Uterus (tissue), 2 donors: ENCODE results near the gene MCTP1.

Experiments used
- POLR2A ChIP-seq, 2 donors: fragments of 450-650 bp; IDR thresholded peaks; one replicate each; pipeline ENCODE4 v1.6.1; 2016; ENCODE audit warnings: antibody characterized with exemption in 2 of 2, mild to moderate bottlenecking in 1 of 2, moderate library complexity in 1 of 2
- TF ChIP-seq, protein P1 (sequence below), 4 experiments: fragments of 200-600 bp in 2 of 4; fragments of 450-650 bp in 2 of 4; sonication (generic) in 2 of 4; IDR thresholded peaks; one replicate each; pipeline ENCODE4 v1.5.1; 2016 to 2019; ENCODE audit warnings: antibody characterized with exemption in 4 of 4, mild to moderate bottlenecking in 2 of 4, moderate library complexity in 1 of 4

DNA sequence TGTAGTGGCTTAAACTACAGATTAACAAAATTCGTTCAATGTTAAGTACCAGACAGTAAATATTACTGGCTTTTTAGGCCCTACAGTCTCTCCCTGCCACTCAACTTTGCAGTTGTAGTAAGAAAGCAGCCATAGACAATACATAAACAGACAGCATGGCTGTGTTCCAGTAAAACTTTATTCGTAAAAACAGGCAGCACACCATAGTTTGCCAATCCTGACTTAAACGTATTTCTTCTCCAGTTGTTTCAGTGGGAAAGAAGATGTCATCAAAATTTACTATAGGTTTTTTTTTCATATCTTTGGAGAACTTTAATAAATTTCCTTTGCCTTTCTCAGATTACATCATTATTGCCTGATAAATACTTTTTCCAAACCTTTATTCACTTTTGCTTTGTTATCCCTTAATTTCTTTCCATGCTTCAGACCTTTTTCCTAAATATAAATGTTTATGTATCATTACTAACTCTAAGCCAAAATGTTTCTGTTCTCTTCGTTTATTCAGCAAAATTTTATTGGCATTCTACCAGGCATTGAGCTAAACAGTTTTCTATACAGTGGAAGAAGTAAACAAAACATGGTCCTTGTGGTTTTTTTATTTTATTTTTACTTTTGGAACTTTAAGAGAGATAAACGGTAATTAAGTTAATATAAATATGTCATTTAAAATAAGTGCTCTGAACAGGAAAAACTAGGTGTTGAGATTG is 601.9 kb downstream of the MCTP1 start:
- TF ChIP-seq, protein P1, sequence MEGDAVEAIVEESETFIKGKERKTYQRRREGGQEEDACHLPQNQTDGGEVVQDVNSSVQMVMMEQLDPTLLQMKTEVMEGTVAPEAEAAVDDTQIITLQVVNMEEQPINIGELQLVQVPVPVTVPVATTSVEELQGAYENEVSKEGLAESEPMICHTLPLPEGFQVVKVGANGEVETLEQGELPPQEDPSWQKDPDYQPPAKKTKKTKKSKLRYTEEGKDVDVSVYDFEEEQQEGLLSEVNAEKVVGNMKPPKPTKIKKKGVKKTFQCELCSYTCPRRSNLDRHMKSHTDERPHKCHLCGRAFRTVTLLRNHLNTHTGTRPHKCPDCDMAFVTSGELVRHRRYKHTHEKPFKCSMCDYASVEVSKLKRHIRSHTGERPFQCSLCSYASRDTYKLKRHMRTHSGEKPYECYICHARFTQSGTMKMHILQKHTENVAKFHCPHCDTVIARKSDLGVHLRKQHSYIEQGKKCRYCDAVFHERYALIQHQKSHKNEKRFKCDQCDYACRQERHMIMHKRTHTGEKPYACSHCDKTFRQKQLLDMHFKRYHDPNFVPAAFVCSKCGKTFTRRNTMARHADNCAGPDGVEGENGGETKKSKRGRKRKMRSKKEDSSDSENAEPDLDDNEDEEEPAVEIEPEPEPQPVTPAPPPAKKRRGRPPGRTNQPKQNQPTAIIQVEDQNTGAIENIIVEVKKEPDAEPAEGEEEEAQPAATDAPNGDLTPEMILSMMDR (IDR thresholded peaks at IDR 0.05), result no peak
- no peak for TF ChIP-seq POLR2A (IDR thresholded peaks at IDR 0.05)
